K562 (cell line): Measurements from ENCODE around the gene RHBDL3. TPM values are rescaled to one million over a fixed set of nuclear protein-coding genes. Genes with fewer than 3 reads are reported as not detected.

Experiments used
- ATAC-seq: fragments of 200-7000 bp; cut with Tn5 transposase; 3 replicates; pipeline ENCODE4 v1.9.1; 2020; ENCODE audit warnings: moderate library complexity
- BruUV-seq: library from RNA; stranded (reverse); fragments of 400-500 nt; replicated peaks from 2 replicates; lab custom pipeline; 2021; lab: Mats Ljungman, UMichigan
- CTCF ChIA-PET: fragments of 300-600 bp; formaldehyde crosslinking; extraction: SDS; loops from one replicate; lab custom pipeline; 2021; ENCODE audit warnings: low intra/inter-chr PET ratio; lab: Yijun Ruan, JAX
- POLR2A ChIA-PET: fragments of 300-600, 350-650 bp; sonication (Branson Sonifier 250); formaldehyde crosslinking; extraction: SDS; loops from one replicate; lab custom pipeline; 2021; ENCODE audit warnings: antibody characterized with exemption, inconsistent platforms; lab: Yijun Ruan, JAX
- DNase-seq, 4 experiments: peaks; one replicate each; pipeline versions ENCODE4 v3.0.0 to v3.0.0-alpha.2; 2011 to 2018; ENCODE audit warnings: low spot score in 3 of 4, mixed read lengths in 3 of 4; ENCODE audit errors: extremely low read depth in 1 of 4
- FAIRE-seq: peaks from 2 replicates; lab custom pipeline; 2011; peaks lifted over from hg19 to GRCh38; lab: Jason Lieb, UNC
- H2AFZ ChIP-seq: 2 replicates; pipeline ENCODE4 v1.6.0; 2011; ENCODE audit warnings: low read depth, low read length, control low read depth, inconsistent platforms
- H3K27ac ChIP-seq: fragments of 200-600 bp; 3 replicates; pipeline ENCODE4 v1.8.0; 2011; ENCODE audit warnings: low read depth, mild to moderate bottlenecking, control low read depth, inconsistent platforms, low read length, moderate library complexity, mixed read lengths; ENCODE audit errors: extremely low read depth
- H3K27me3 ChIP-seq, 2 experiments: fragments of 300-600 bp in 1 of 2; 2 replicates in 1 of 2; 3 replicates in 1 of 2; pipeline versions ENCODE4 v1.6.0 to v1.8.0; 2011; ENCODE audit warnings: inconsistent platforms in 2 of 2, low read length in 2 of 2, mild to moderate bottlenecking in 1 of 2, mixed read lengths in 1 of 2, moderate library complexity in 1 of 2; ENCODE audit not compliant: control insufficient read depth in 2 of 2, insufficient read depth in 2 of 2
- H3K36me3 ChIP-seq: fragments of 300-600 bp; 3 replicates; pipeline ENCODE4 v1.8.0; 2011; ENCODE audit warnings: mild to moderate bottlenecking, low read length, inconsistent platforms; ENCODE audit not compliant: control insufficient read depth, insufficient read depth
- H3K4me1 ChIP-seq, 2 experiments: fragments of 200-600 bp in 1 of 2; replicated peaks in 1 of 2; 2 replicates in 1 of 2; 3 replicates in 1 of 2; pipeline versions ENCODE4 v1.5.1 to v1.8.0; 2011; ENCODE audit warnings: inconsistent platforms in 2 of 2, low read length in 2 of 2, mild to moderate bottlenecking in 1 of 2, mixed read lengths in 1 of 2, moderate library complexity in 1 of 2; ENCODE audit not compliant: control insufficient read depth in 2 of 2, insufficient read depth in 2 of 2
- H3K4me2 ChIP-seq: 2 replicates; pipeline ENCODE4 v1.6.1; 2011; ENCODE audit warnings: low read length, control low read depth, inconsistent platforms, mixed read lengths; ENCODE audit not compliant: insufficient read depth
- H3K4me3 ChIP-seq: fragments of 200-600 bp; sonication (generic), shearing (Covaris generic); 2 replicates; pipeline ENCODE4 v1.5.1; 2016; ENCODE audit warnings: control low read depth, inconsistent platforms
- H3K79me2 ChIP-seq: fragments of 200-600 bp; 3 replicates; pipeline ENCODE4 v1.8.0; 2011; ENCODE audit warnings: low read length, inconsistent platforms; ENCODE audit not compliant: control insufficient read depth, insufficient read depth
- H3K9ac ChIP-seq, 2 experiments: 2 replicates each; pipeline versions ENCODE4 v1.6.0 to v1.6.1; 2011; ENCODE audit warnings: low read depth in 2 of 2, low read length in 2 of 2, control low read depth in 1 of 2, inconsistent platforms in 1 of 2, mild to moderate bottlenecking in 1 of 2, mixed read lengths in 1 of 2; ENCODE audit not compliant: insufficient read depth in 1 of 2
- H3K9me1 ChIP-seq: one replicate; pipeline ENCODE4 v1.6.0; 2011; ENCODE audit warnings: inconsistent platforms, mild to moderate bottlenecking, low read length, moderate library complexity; ENCODE audit not compliant: control insufficient read depth, insufficient read depth
- H3K9me3 ChIP-seq: replicated peaks from 2 replicates; pipeline ENCODE4 v1.5.1; 2011; ENCODE audit warnings: low read depth, low read length, inconsistent platforms; ENCODE audit not compliant: control insufficient read depth, insufficient read depth
- H4K20me1 ChIP-seq: replicated peaks from 2 replicates; pipeline ENCODE4 v1.6.1; 2011; ENCODE audit warnings: low read length, inconsistent platforms, mixed read lengths; ENCODE audit not compliant: control insufficient read depth, insufficient read depth
- DMBX1 ChIP-seq: fragments of 250-450 bp; sonication (Bioruptor Pico); IDR thresholded peaks from 2 replicates; pipeline ENCODE4 v1.8.0; 2022; ENCODE audit warnings: inconsistent platforms, mild to moderate bottlenecking, moderate library complexity, borderline replicate concordance
- MED1 ChIP-seq: sonication (generic); formaldehyde crosslinking; IDR thresholded peaks from 2 replicates; pipeline ENCODE4 v1.8.1; 2023; ENCODE audit warnings: missing genetic modification reagents, borderline replicate concordance
- MTA3 ChIP-seq: fragments of 450-650 bp; formaldehyde crosslinking; IDR thresholded peaks from 2 replicates; pipeline ENCODE4 v1.6.1; 2017; ENCODE audit warnings: mild to moderate bottlenecking, borderline replicate concordance
- NR1H2 ChIP-seq: sonication (generic); formaldehyde crosslinking; IDR thresholded peaks from 2 replicates; pipeline ENCODE4 v1.4.0; 2020; ENCODE audit warnings: mild to moderate bottlenecking, missing genetic modification reagents
- POLR2AphosphoS5 ChIP-seq: IDR thresholded peaks from 2 replicates; pipeline ENCODE4 v1.6.1; 2011; ENCODE audit warnings: mild to moderate bottlenecking, low read depth, low read length, moderate library complexity; ENCODE audit not compliant: control insufficient read depth, insufficient read depth
- SIN3B ChIP-seq: fragments of 450-650 bp; IDR thresholded peaks from 2 replicates; pipeline ENCODE4 v1.6.1; 2017; ENCODE audit warnings: low read depth, mild to moderate bottlenecking, moderate library complexity
- XRCC4 ChIP-seq: IDR thresholded peaks from one replicate; pipeline ENCODE4 v1.6.1; 2011; ENCODE audit not compliant: insufficient read depth, insufficient read length; ENCODE audit errors: extremely low read depth
- ZNF561 ChIP-seq: fragments of 450-650 bp; formaldehyde crosslinking; conservative IDR thresholded peaks from 2 replicates; pipeline ENCODE4 v1.4.0; 2020; ENCODE audit warnings: mild to moderate bottlenecking, moderate library complexity
- WGBS: fragments of 100-300 bp; shearing (Covaris generic); methylation state at CpG from one replicate; pipeline ENCODE4 v1.1.6; 2016; ENCODE audit warnings: low coverage, mixed read lengths; ENCODE audit not compliant: insufficient coverage; ENCODE audit errors: missing lambda C conversion rate; 5-methylcytosine and 5-hydroxymethylcytosine counted together
- in situ Hi-C: fragments of 300-500 bp; cut with MboI; formaldehyde crosslinking; loops from 4 replicates; pipeline ENCODE4 v1.15.0; 2018; ENCODE audit warnings: inconsistent platforms, mixed read lengths
- intact Hi-C: fragments of 100-400 bp; cut with micrococcal nuclease; formaldehyde crosslinking; loops from 2 replicates; pipeline ENCODE4 v1.14.2; 2022
- polyA plus RNA-seq, 8 experiments: library from polyadenylated mRNA; depleted of rRNA in 4 of 8; stranded (reverse) in 5 of 8; unstranded in 3 of 8; fragments of >200 nt; fragmentation: Nextera tagmentation in 2 of 8; fragmentation: Illumina TruSeq in 1 of 8; extraction: Ambion mirVana in 2 of 8; extraction: Trizol in 1 of 8; gene quantifications; 2 replicates each; pipeline versions ENCODE4 v1.2.1 to v1.2.3, GENCODE V29; 2011 to 2014; ENCODE audit warnings: inconsistent platforms in 1 of 8, missing spikeins in 1 of 8
- total RNA-seq, 7 experiments: library from RNA; depleted of rRNA in 6 of 7; stranded (reverse); fragments of >200 nt in 6 of 7; fragmentation: Illumina TruSeq in 2 of 7; extraction: Trizol in 2 of 7; gene quantifications; 2 replicates each; pipeline versions ENCODE4 v1.2.1 to v1.2.3, GENCODE V29; 2011 to 2021; ENCODE audit warnings: low replicate concordance in 1 of 7
- TF ChIP-seq, protein P1 (sequence below), 2 experiments: fragments of 450-650 bp in 1 of 2; sonication (generic) in 1 of 2; formaldehyde crosslinking in 1 of 2; IDR thresholded peaks in 1 of 2; conservative IDR thresholded peaks in 1 of 2; 2 replicates each; pipeline versions ENCODE4 v1.6.1 to v1.8.1; 2016 to 2023; ENCODE audit warnings: mild to moderate bottlenecking in 2 of 2, moderate library complexity in 2 of 2, inconsistent platforms in 1 of 2, missing genetic modification reagents in 1 of 2
- TF ChIP-seq, protein P2 (sequence below): sonication (generic); formaldehyde crosslinking; IDR thresholded peaks from 2 replicates; pipeline ENCODE4 v1.5.0; 2020; ENCODE audit warnings: missing genetic modification reagents
- TF ChIP-seq, protein P3 (sequence below): IDR thresholded peaks from 3 replicates; pipeline ENCODE4 v1.6.1; 2011; ENCODE audit warnings: borderline replicate concordance, mild to moderate bottlenecking; ENCODE audit not compliant: insufficient read length, insufficient read depth
- TF ChIP-seq, protein P4 (sequence below): fragments of 450-650 bp; conservative IDR thresholded peaks from 2 replicates; pipeline ENCODE4 v1.6.1; 2016; ENCODE audit warnings: missing genetic modification characterization, low read depth, mild to moderate bottlenecking, control low read depth, missing compliant biosample characterization
- TF ChIP-seq, protein P5 (sequence below): sonication (generic); formaldehyde crosslinking; IDR thresholded peaks from 2 replicates; pipeline ENCODE4 v1.8.0; 2022; ENCODE audit warnings: missing genetic modification reagents, mild to moderate bottlenecking, borderline replicate concordance

The RHBDL3 gene
- total and polyA plus RNA-seq, 9 of the 15 experiments (the other 6 are each of a cell fraction or from before 2014, with no cell fraction given): 0.06 to 0.31 (median 0.09) TPM; not detected in 4

DNA sequence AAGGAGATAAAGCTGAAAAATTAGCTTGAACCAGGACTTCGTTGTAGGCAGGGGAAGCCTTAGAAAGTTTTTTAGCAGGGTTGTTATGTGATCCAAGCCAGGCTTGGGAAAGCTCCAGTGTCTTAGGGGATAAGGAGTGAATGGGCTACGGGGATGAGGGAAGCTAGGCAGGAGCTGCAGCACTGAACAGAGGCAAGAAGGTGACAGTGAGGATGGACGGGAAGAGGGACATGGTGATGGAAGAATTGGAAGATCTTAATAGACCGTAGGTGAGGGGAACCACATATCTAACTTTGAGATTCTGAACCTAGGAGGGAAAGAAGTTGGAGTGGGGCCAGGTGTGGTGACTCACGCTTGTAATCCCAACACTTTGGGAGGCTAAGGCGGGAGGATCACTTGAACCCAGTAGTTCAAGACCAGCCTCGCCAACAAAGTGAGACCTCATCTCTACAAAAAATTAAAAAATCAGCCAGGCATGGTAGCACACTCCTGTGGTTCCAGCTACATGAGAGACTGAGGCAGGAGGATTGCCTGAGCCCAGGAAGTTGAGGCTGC is 3.2 kb downstream of the RHBDL3 start (continued):
- TF ChIP-seq, protein P1, sequence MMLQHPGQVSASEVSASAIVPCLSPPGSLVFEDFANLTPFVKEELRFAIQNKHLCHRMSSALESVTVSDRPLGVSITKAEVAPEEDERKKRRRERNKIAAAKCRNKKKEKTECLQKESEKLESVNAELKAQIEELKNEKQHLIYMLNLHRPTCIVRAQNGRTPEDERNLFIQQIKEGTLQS (IDR thresholded peaks at IDR 0.05): peak; percentile 53
- TF ChIP-seq, protein P1 (CRISPR knock-in tag; conservative IDR thresholded peaks at IDR 0.05): no peak
- TF ChIP-seq DMBX1 (CRISPR knock-in tag): no peak

DNA sequence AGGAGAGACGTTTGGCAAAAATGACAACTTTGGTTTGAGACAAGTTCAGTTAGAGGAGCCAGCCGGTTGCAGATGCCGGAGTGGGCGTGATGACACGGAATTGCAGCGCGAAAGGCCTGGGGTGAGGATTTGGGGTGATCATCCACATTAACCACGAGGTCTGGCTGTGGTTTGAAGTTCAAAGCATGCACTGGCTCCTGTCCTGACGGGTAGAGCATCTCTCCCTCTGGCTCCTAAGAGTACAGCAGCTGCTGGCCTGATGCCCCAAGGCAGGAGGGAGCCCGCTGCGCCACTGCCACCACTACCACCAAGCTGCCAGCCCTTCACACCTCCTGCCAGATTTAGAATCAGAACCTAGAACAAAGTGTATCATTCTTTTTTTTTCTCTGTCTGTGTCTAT is 3.7 kb downstream of the RHBDL3 start:
- intact Hi-C loops: no loop called here

More for the DNA sequence above, 3.7 kb downstream of the RHBDL3 start:
- in situ Hi-C loops: no loop called here
- no peak for FAIRE-seq
- TF ChIP-seq SIN3B (no peak), XRCC4 (no peak), POLR2AphosphoS5 (no peak), MED1 (CRISPR knock-in tag) (no peak), ZNF561 (CRISPR knock-in tag) (no peak), MTA3 (no peak), NR1H2 (CRISPR knock-in tag) (no peak)
- TF ChIP-seq, protein P2, sequence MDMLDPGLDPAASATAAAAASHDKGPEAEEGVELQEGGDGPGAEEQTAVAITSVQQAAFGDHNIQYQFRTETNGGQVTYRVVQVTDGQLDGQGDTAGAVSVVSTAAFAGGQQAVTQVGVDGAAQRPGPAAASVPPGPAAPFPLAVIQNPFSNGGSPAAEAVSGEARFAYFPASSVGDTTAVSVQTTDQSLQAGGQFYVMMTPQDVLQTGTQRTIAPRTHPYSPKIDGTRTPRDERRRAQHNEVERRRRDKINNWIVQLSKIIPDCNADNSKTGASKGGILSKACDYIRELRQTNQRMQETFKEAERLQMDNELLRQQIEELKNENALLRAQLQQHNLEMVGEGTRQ (CRISPR knock-in tag): no peak
- TF ChIP-seq, protein P3, sequence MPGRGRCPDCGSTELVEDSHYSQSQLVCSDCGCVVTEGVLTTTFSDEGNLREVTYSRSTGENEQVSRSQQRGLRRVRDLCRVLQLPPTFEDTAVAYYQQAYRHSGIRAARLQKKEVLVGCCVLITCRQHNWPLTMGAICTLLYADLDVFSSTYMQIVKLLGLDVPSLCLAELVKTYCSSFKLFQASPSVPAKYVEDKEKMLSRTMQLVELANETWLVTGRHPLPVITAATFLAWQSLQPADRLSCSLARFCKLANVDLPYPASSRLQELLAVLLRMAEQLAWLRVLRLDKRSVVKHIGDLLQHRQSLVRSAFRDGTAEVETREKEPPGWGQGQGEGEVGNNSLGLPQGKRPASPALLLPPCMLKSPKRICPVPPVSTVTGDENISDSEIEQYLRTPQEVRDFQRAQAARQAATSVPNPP: no peak
- TF ChIP-seq, protein P4, sequence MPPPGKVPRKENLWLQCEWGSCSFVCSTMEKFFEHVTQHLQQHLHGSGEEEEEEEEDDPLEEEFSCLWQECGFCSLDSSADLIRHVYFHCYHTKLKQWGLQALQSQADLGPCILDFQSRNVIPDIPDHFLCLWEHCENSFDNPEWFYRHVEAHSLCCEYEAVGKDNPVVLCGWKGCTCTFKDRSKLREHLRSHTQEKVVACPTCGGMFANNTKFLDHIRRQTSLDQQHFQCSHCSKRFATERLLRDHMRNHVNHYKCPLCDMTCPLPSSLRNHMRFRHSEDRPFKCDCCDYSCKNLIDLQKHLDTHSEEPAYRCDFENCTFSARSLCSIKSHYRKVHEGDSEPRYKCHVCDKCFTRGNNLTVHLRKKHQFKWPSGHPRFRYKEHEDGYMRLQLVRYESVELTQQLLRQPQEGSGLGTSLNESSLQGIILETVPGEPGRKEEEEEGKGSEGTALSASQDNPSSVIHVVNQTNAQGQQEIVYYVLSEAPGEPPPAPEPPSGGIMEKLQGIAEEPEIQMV (tag): no peak
- TF ChIP-seq, protein P5, sequence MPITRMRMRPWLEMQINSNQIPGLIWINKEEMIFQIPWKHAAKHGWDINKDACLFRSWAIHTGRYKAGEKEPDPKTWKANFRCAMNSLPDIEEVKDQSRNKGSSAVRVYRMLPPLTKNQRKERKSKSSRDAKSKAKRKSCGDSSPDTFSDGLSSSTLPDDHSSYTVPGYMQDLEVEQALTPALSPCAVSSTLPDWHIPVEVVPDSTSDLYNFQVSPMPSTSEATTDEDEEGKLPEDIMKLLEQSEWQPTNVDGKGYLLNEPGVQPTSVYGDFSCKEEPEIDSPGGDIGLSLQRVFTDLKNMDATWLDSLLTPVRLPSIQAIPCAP (CRISPR knock-in tag): no peak
- TF ChIP-seq, all 486 proteins: peak for 0
- Histone ChIP-seq H3K4me3 (no peak overlapping the region), H3K9me3 (no peaks in the 10 kb centered on the region), H3K9me1 (no peaks in the 10 kb centered on the region), H3K79me2 (no peaks in the 10 kb centered on the region), H4K20me1 (peaks cover 21% of the 10 kb centered on the region), H3K27me3 (peaks cover 41 to 54% of the 10 kb centered on the region in 2 experiments), H3K9ac (no peak overlapping the region), H3K4me1 (peaks cover 0 to 15% of the 10 kb centered on the region in 2 experiments; a peak in 4 of 5 replicates), H3K36me3 (no peaks in the 10 kb centered on the region), H2AFZ (no peak overlapping the region), H3K4me2 (no peak overlapping the region), H3K27ac (no peak overlapping the region)
- WGBS: 9% methylated on average over 9 of the region's 11 CpGs
- ATAC-seq (no peak), DNase-seq (no peak)
- ChIA-PET CTCF (no interaction called here), POLR2A (interaction anchor here (0.9 kb wide), 1 partner anchor 17 kb away, joined by 4 read pairs; no protein-coding TSS in a partner anchor)
- BruUV-seq: no TSS peak
